ENCODE data around the gene CELF4.

GRCh38 chr18:37493352-37493935, 72.2 kb downstream of the CELF4 start:
- TF ChIP-seq POLR2A (IDR thresholded peaks at IDR 0.05; ENCODE audit: low read depth, low read length) (no peak), POLR2AphosphoS5 (IDR thresholded peaks at IDR 0.05; ENCODE audit: low read depth, low read length) (no peak), TAF1 (IDR thresholded peaks at IDR 0.05; ENCODE audit: low read depth, low read length) (no peak), PAX5 (IDR thresholded peaks at IDR 0.05; ENCODE audit: insufficient read depth, low read length, severe bottlenecking) (no peak), POU2F2 (IDR thresholded peaks at IDR 0.05; ENCODE audit: low read depth, low read length) (no peak), SPI1 (IDR thresholded peaks at IDR 0.05; ENCODE audit: low read depth, low read length) (no peak)

All from GM12891 (cell line).